Fibroblast of skin of abdomen (primary cell): ENCODE results near the gene ITGB3BP.
"Not testable (repeated sequence)": the region's sequence is repeated elsewhere in the genome, so short reads cannot be mapped to it uniquely, and the experiment has no call there.

Experiments used
- DNase-seq: peaks from one replicate; pipeline ENCODE4 v3.0.0-alpha.2; 2013

The ITGB3BP gene

GRCh38 chr1:63501256-63501655 lies 21.8 kb downstream of the ITGB3BP start:
- no peak for DNase-seq

GRCh38 chr1:63498106-63498505 lies 24.9 kb downstream of the ITGB3BP start:
- DNase-seq = no peak

DNA sequence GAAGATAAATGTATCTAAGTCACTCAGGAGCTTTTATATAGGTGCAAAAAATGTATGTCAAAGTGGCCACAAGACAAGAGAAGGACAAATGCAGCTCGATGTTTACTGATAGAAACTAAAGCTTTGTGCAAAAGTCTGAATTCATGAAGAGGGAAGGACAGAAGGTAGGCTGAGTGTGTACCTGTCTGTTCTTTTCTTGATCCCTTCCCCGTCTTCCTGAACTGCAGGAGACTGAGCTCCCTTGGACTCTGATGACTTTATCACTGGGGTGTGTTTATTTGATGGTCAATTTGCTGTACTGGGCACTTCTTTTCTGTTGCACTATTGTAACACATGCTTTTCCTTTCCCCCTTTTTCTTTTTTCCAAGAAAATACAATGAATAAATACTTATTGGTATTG lies 25.4 kb downstream of the ITGB3BP start:
- DNase-seq = no peak

- DNase-seq = peak; percentile 14
Observed at GRCh38 chr1:63487336-63488065, 35.5 kb downstream of the ITGB3BP start.

DNA sequence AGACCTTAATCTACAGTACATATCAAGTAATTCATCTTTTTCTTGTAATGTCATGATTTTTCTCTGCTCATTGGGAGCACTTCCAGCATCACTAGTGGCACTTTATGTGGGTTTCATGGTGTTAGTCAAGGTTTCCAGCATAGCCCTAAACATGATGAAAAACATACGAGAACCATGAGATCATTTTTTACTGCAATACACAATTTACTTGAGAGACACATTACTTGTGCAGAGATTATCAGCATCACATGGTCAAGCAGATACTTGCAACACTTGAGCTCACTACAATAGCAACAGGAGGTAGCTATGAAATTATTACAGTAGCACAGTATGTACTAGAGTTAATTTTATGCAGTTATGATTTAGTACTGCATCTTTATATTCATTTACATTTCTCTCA lies 36.4 kb downstream of the ITGB3BP start:
- DNase-seq = peak; percentile 3

- DNase-seq = no peak
Observed at GRCh38 chr1:63480057-63480456, 43.0 kb downstream of the ITGB3BP start.

DNA sequence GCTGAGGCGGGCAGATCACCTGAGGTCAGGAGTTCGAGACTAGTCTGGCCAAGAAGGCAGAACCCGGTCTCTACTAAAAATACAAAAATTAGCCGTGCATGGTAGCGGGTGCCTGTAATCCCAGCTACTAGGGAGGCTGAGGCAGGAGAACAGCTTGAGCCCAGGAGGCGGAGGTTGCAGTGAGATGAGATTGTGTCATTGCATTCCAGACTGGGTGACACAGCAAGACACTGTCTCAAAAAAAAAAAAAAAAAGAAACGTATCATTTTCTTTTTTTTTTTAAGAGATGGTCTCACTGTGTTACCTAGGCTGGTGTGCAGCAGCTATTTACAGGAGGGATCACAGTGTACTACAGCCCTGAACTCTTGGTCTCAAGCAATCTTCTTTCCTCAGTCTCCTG lies 47.3 kb downstream of the ITGB3BP start:
- DNase-seq = no peak

DNA sequence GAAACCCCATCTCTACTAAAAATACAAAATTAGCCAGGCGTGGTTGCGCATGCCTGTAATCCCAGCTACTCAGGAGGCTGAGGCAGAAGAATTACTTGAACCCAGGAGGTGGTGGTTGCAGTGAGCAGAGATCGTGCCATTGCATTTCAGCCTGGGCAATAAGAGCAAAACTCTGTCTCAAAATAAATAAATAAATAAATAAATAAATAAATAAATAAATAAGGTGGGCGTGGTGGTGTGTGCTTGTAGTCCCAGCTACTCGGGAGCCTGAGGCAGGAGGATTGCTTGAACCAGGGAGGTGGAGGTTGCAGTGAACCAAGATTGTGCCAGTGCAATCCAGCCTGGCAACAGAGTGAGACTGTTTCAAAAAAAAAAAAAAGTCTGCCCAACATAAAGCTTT lies 54.3 kb downstream of the ITGB3BP start:
- DNase-seq = not testable (repeated sequence)

DNA sequence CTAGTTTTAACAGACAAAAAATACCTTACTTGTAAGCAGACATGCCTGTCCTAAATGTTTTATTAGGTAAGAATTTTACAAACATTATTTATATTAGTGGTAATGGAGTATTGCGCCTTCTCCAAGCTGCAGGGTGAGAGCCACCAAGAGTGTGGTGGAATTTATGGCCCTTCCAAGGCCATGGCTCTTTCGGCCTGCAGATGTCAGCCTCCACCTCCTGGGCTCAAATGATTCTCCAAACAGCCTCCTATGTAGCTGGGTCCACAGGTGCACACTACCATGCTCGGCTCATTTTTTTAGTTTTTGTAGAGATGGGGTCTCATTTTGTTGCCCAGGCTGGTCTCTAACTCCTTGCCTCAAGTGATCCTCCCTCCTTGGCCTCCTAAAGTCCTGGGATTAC lies 56.3 kb downstream of the ITGB3BP start:
- no peak for DNase-seq

- DNase-seq = no peak
Observed at GRCh38 chr1:63466181-63466580, 56.8 kb downstream of the ITGB3BP start.

DNA sequence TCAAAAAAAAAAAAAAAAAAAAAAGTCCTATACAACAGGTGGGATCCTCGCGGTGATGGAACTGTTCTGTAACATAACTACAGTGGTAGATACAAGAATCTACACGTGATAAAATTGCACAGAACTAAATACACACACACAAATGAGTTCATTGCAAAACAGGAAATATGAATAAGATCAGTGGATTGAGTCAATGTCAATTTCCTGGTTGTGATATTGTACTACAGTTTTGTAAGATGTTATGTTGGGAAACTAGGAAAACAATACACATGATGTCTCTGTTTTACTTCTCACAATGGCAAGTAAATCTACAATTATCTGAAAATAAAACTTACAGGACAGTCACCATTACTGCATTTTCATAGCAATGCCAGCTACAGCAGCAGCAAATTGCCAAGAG lies 59.8 kb downstream of the ITGB3BP start:
- no peak for DNase-seq

DNA sequence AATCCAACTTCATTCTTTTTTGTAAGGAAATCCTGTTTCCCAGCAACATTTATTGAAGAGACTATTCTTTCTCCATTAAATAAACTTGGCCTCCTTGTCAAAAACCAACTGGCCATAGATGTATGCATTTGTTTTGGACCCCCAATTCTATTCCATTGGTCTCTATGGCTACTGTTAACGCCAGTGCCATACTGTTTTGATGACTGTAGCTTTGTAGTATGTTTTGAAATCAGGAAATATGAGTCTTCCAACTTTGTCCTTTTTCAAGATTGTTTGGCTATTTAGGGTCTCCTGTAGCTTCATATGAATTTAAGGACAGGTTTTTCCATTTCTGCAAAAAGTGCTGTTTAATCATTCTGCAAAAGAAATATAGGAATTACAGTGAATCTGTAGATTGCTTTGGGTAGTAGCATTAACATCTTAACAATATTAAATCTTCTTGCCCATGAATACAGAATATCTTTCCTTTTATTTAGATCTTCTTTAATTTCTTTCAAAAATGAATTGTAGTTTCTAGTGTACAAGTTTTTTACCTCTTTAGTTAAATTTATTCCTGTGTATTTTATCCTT lies 61.3 kb downstream of the ITGB3BP start:
- no peak for DNase-seq

GRCh38 chr1:63458750-63459149 lies 64.3 kb downstream of the ITGB3BP start:
- no peak for DNase-seq

DNA sequence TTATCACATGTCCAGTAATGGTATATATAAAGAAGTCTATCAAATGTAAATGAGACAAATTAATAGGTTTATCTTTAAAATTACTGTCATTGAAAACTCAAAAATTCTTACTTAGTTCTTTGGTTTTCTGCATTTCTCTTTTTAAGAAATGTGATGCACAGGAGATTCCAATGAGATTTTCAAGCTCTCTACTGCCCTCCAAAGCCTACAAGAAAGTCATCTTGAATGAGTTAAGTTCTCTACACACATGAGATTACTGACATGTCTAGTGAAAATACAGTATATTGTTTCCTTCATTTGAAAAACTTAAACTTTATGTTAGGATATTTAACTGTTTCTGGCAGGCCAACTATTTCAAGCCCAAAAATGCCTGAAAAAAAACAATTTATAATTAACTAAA lies 68.8 kb downstream of the ITGB3BP start:
- DNase-seq = peak; percentile 12

GRCh38 chr1:63453232-63453631 lies 69.8 kb downstream of the ITGB3BP start:
- DNase-seq = no peak

DNA sequence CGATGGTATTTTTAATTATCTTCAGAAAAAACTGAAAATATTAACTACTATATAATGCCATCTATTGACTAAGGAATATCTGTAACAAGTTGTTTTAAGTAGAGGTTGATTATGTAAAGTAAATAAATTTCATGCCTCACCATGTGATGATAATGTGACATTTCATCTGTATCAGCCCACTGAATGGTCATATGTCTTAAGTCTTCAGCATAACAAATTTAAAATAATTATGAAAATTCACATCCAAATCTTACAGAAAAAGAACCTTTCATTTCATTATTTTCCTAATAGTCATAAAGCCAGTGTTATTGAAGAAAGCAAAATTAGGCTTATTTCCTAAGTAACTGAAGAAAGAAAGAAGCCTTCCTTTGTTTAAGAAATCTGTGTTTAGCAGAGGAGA lies 72.6 kb downstream of the ITGB3BP start:
- no peak for DNase-seq

GRCh38 chr1:63448731-63449246 lies 74.2 kb downstream of the ITGB3BP start:
- peak; percentile 45 for DNase-seq

GRCh38 chr1:63442141-63442475 lies 80.9 kb downstream of the ITGB3BP start:
- DNase-seq = peak; percentile 26

GRCh38 chr1:63435161-63435560 lies 87.9 kb downstream of the ITGB3BP start:
- peak; percentile 16 for DNase-seq

DNA sequence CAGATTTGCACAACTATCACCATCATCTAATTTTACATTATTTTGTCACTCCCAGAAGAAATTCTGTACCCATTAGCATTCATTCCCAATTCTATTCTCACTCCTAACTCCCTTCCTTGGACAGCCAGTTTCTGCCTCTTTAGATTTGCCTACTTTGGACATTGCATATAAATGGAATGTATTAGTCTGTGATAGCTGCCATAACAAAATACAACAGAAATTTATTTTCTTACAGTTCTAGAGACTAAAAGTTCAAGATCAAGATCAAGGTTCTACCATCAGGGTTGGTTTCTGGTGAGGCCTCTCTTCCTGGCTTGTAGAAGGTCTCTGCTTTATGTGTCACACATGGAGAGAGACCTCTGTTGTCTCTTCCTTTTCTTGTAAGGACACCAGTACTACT lies 93.7 kb downstream of the ITGB3BP start:
- no peak for DNase-seq

DNA sequence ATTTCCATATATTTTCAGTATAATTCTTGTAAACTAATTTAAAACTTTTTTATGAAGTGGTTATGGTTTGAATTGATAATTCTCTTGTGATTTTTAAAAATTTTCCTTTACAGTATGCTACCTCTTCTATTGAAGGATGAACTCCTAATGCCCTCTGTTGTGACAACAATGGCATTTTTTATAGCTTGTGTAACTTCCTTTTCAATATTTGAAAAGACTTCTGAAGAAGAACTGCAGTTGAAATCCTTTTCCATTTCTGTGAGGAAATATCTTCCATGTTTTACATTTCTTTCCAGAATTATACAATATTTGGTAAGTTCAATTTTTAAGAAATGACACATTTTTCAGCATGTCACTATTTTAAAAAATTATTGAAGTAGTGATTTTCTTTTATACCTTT lies 94.2 kb downstream of the ITGB3BP start:
- DNase-seq = no peak

DNA sequence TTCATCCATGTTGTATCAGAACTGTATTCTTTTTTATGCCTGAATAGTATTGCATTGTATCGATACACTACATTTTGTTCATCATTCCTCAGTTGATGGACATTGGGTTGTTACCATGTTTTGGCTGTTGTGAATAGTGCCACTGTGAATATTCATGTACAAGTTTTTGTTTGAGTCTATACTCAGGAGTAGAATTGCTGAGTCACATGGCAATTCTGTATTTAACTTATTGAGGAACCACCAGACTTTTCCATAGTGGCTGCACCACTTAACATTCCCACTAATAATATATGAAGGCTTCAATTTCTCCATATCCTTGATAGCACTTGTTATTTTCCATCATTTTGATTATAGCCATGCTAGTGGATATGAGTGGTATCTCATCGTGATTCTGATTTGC lies 99.4 kb downstream of the ITGB3BP start:
- no peak for DNase-seq

- not testable (repeated sequence) for DNase-seq
Observed at GRCh38 chr1:63420746-63421145, 102.3 kb downstream of the ITGB3BP start.

DNA sequence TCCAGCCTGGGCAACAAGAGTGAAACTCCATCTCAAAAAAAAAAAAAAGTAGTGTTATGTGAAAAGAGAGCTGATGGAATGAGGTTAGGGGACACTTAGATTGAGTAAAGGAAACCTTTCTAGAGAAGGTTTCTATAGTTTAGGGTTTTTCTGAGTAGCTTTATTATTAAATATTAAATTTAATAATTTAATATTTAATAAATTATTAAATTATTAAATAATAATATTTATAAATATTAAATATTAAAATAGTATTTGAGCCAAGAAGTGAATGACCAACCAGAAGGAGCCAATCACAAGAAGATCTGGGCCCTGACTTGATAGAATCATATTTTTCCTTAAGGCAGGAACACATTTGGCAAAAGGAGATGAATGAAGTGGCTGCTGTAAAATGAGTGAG lies 104.9 kb downstream of the ITGB3BP start:
- no peak for DNase-seq
